ENCODE results near the gene VLDLR.
A peak's percentile ranks its signal among the peaks of the same experiment; 100 is the strongest.

The VLDLR gene

GRCh38 chr9:2657427-2657826 is 35.8 kb downstream of the VLDLR start:
- H3K4me2 ChIP-seq (ENCODE audit: low read depth, low read length, poor library complexity, severe bottlenecking), result peak overlapping the region; percentile 43

GRCh38 chr9:2662496-2662895 is 40.9 kb downstream of the VLDLR start:
- Histone ChIP-seq H3K9ac (ENCODE audit: low read length) (no peak overlapping the region), H3K27me3 (ENCODE audit: low read length) (no peaks in the 10 kb centered on the region), H3F3A (ENCODE audit: insufficient read depth) (no peaks in the 10 kb centered on the region), H3K4me2 (ENCODE audit: low read depth, low read length, poor library complexity, severe bottlenecking) (no peak overlapping the region), H3K9me3 (ENCODE audit: insufficient read depth, low read length) (no peaks in the 10 kb centered on the region), H2AFZ (ENCODE audit: low read depth, low read length, severe bottlenecking) (no peak overlapping the region), H3K27ac (ENCODE audit: low read depth, low read length) (no peak overlapping the region), H3K9me2 (replicated peaks; ENCODE audit: insufficient read depth, low read length) (no peaks in the 10 kb centered on the region), H3K36me3 (ENCODE audit: low read length) (no peaks in the 10 kb centered on the region), H3K4me3 (ENCODE audit: insufficient read depth, low read length, poor library complexity, severe bottlenecking) (no peak overlapping the region), H4K20me1 (ENCODE audit: low read depth, low read length) (no peaks in the 10 kb centered on the region), H3K79me2 (ENCODE audit: insufficient read depth, low read length) (no peaks in the 10 kb centered on the region)
- TF ChIP-seq EZH2phosphoT487 (conservative IDR thresholded peaks at IDR 0.05; ENCODE audit: low read length), result no peak
- TF ChIP-seq CTCF (IDR thresholded peaks at IDR 0.05; ENCODE audit: insufficient read depth, low read length, poor library complexity, severe bottlenecking), result no peak

More at GRCh38 chr9:2657427-2657826, 35.8 kb downstream of the VLDLR start:
- H3K27me3 ChIP-seq (ENCODE audit: low read length), result no peaks in the 10 kb centered on the region
- H3K4me3 ChIP-seq (ENCODE audit: insufficient read depth, low read length, poor library complexity, severe bottlenecking), result no peak overlapping the region
- no peaks in the 10 kb centered on the region for H4K20me1 ChIP-seq (ENCODE audit: low read depth, low read length)
- H3K36me3 ChIP-seq (ENCODE audit: low read length), result no peaks in the 10 kb centered on the region
- H3K9ac ChIP-seq (ENCODE audit: low read length), result no peak overlapping the region
- H3K79me2 ChIP-seq (ENCODE audit: insufficient read depth, low read length), result no peaks in the 10 kb centered on the region
- no peaks in the 10 kb centered on the region for H3K9me3 ChIP-seq (ENCODE audit: insufficient read depth, low read length)
- TF ChIP-seq CTCF (IDR thresholded peaks at IDR 0.05; ENCODE audit: insufficient read depth, low read length, poor library complexity, severe bottlenecking), result no peak
- TF ChIP-seq EZH2phosphoT487 (conservative IDR thresholded peaks at IDR 0.05; ENCODE audit: low read length), result no peak
- no peaks in the 10 kb centered on the region for H3K9me2 ChIP-seq (replicated peaks; ENCODE audit: insufficient read depth, low read length)
- H2AFZ ChIP-seq (ENCODE audit: low read depth, low read length, severe bottlenecking), result no peak overlapping the region
- H3F3A ChIP-seq (ENCODE audit: insufficient read depth), result no peaks in the 10 kb centered on the region
- H3K27ac ChIP-seq (ENCODE audit: low read depth, low read length), result peak overlapping the region; percentile 39; the same call in 1 of the 2 replicates

DNA sequence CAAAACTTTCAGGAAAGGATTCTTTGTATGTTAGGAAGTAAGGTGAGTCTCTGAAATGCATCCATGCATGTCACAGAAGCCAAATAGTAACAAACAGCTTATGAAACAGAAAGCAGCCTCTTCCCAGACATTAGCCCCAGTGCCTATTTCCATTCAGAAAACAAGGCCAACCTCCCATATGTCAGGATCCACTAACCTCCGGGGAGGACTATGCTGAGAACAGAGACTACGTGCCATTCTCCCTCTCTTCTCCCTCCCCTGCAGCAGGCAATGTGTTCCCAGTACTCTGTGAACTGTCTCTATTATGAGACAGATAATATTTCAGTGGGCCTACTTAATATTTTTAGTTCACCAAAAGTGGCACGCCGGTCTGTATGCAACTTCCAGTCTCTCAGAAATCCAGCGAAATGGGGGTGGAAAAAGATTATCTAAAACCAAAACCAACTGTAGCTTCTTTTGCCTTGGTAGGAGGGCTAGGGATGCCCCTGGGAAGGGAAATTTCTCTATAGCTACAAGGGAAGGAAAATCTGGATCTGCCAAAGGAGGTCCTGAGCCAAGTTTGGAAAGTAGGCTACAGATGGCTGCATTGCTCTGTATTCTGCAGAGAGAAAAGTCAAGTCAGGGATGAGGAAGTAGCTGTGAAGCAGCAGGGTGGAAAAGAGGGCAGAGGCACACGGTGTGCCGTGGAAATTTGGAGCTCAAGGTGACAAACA is 42.0 kb downstream of the VLDLR start:
- no peak overlapping the region for H3K4me2 ChIP-seq (ENCODE audit: low read depth, low read length, poor library complexity, severe bottlenecking)
- no peak for TF ChIP-seq EZH2phosphoT487 (conservative IDR thresholded peaks at IDR 0.05; ENCODE audit: low read length)
- TF ChIP-seq CTCF (IDR thresholded peaks at IDR 0.05; ENCODE audit: insufficient read depth, low read length, poor library complexity, severe bottlenecking), result no peak
- no peak overlapping the region for H3K27ac ChIP-seq (ENCODE audit: low read depth, low read length)
- no peaks in the 10 kb centered on the region for H3K9me2 ChIP-seq (replicated peaks; ENCODE audit: insufficient read depth, low read length)
- H3K9ac ChIP-seq (ENCODE audit: low read length), result no peak overlapping the region
- no peaks in the 10 kb centered on the region for H3F3A ChIP-seq (ENCODE audit: insufficient read depth)
- H4K20me1 ChIP-seq (ENCODE audit: low read depth, low read length), result no peaks in the 10 kb centered on the region
- H3K36me3 ChIP-seq (ENCODE audit: low read length), result no peaks in the 10 kb centered on the region
- no peaks in the 10 kb centered on the region for H3K9me3 ChIP-seq (ENCODE audit: insufficient read depth, low read length)
- H3K79me2 ChIP-seq (ENCODE audit: insufficient read depth, low read length), result no peaks in the 10 kb centered on the region
- H3K27me3 ChIP-seq (ENCODE audit: low read length), result no peaks in the 10 kb centered on the region
- H3K4me3 ChIP-seq (ENCODE audit: insufficient read depth, low read length, poor library complexity, severe bottlenecking), result no peak overlapping the region
- no peak overlapping the region for H2AFZ ChIP-seq (ENCODE audit: low read depth, low read length, severe bottlenecking)

Measured in SU-DHL-6 (cell line).